Hematopoietic multipotent progenitor cell treated with erythropoietin and hydrocortisone succinate and interleukin-3 and kit ligand, for 17 days (in vitro differentiated cells): ENCODE data around the gene AANAT.
"Not testable (repeated sequence)": the region's sequence is repeated elsewhere in the genome, so short reads cannot be mapped to it uniquely, and the experiment has no call there.

Source experiments
- DNase-seq: peaks from one replicate; pipeline ENCODE4 v3.0.0-alpha.2; 2015; ENCODE audit warnings: low spot score

The AANAT gene

GRCh38 chr17:76506408-76507345 lies 39.3 kb downstream of the AANAT start:
- peak; percentile 85 for DNase-seq

- not testable (repeated sequence) for DNase-seq
Observed at GRCh38 chr17:76508472-76509063, 41.2 kb downstream of the AANAT start.

- DNase-seq, result no peak
Observed at GRCh38 chr17:76510831-76511244, 43.4 kb downstream of the AANAT start.

- no peak for DNase-seq
Observed at GRCh38 chr17:76511668-76512365, 44.4 kb downstream of the AANAT start.

GRCh38 chr17:76512366-76513305 lies 45.2 kb downstream of the AANAT start:
- no peak for DNase-seq

GRCh38 chr17:76513306-76513692 lies 45.9 kb downstream of the AANAT start:
- no peak for DNase-seq

- DNase-seq, result not testable (repeated sequence)
Observed at GRCh38 chr17:76514355-76514754, 47.0 kb downstream of the AANAT start.

- DNase-seq, result no peak
Observed at GRCh38 chr17:76515274-76515949, 48.0 kb downstream of the AANAT start.

GRCh38 chr17:76517638-76518038 lies 50.2 kb downstream of the AANAT start:
- DNase-seq, result no peak

GRCh38 chr17:76519048-76519966 lies 51.9 kb downstream of the AANAT start:
- no peak for DNase-seq
